Upper lobe of right lung (tissue), 1 donor: ENCODE measurements around the gene HPGDS. TPM values are rescaled to one million over a fixed set of nuclear protein-coding genes. Genes with fewer than 3 reads are reported as not detected.
"Not testable (repeated sequence)": the region's sequence is repeated elsewhere in the genome, so short reads cannot be mapped to it uniquely, and the experiment has no call there.

Experiments
- ATAC-seq: fragments of 200-7000 bp; cut with Tn5 transposase; one replicate; pipeline ENCODE4 v1.9.1; 2020; ENCODE audit warnings: mild to moderate bottlenecking, moderate library complexity
- DNase-seq: peaks from one replicate; pipeline ENCODE4 v3.0.0-alpha.2; 2020
- H3K27ac ChIP-seq: fragments of 200-600 bp; one replicate; pipeline ENCODE4 v1.8.0; 2022
- H3K27me3 ChIP-seq: fragments of 200-600 bp; one replicate; pipeline ENCODE4 v1.8.0; 2022; ENCODE audit warnings: mild to moderate bottlenecking
- H3K36me3 ChIP-seq: fragments of 200-600 bp; one replicate; pipeline ENCODE4 v1.8.0; 2022
- H3K4me1 ChIP-seq: fragments of 200-600 bp; one replicate; pipeline ENCODE4 v1.8.0; 2022
- H3K4me3 ChIP-seq: fragments of 200-600 bp; one replicate; pipeline ENCODE4 v1.8.0; 2022; ENCODE audit warnings: mild to moderate bottlenecking
- H3K9me3 ChIP-seq: fragments of 200-600 bp; one replicate; pipeline ENCODE4 v1.8.0; 2022
- CTCF ChIP-seq: fragments of 200-600 bp; IDR thresholded peaks from one replicate; pipeline ENCODE4 v1.8.0; 2022; ENCODE audit warnings: antibody characterized with exemption
- intact Hi-C: fragments of 100-400 bp; cut with DNase I; formaldehyde crosslinking; loops from one replicate; pipeline ENCODE4 v1.11.0; 2022
- total RNA-seq: library from RNA; stranded (reverse); fragmentation: NEBNext Ultra II Directional; extraction: Animal tissue kit (Norgen Biotek cat#: 25700); gene quantifications from one replicate; pipeline ENCODE4 v1.2.1, GENCODE V29; 2021
- donor health status: DM: no; HTN: yes; CAD: no; lungs with severe emphysema.

HPGDS gene
- total RNA-seq, 1 donor from 2014 or later: 15.8 TPM

GRCh38 chr4:94334476-94334875, 8.2 kb downstream of the HPGDS start:
- no peak for TF ChIP-seq CTCF
- H3K4me1 ChIP-seq: no peaks in the 10 kb centered on the region
- H3K9me3 ChIP-seq: no peaks in the 10 kb centered on the region
- H3K36me3 ChIP-seq: no peaks in the 10 kb centered on the region
- DNase-seq (no peak), ATAC-seq (no peak)
- intact Hi-C loops: no loop called here
- no peak overlapping the region for H3K27ac ChIP-seq
- H3K4me3 ChIP-seq: no peak overlapping the region
- H3K27me3 ChIP-seq: no peaks in the 10 kb centered on the region

- no peak for TF ChIP-seq CTCF
- no peaks in the 10 kb centered on the region for H3K36me3 ChIP-seq
- no peaks in the 10 kb centered on the region for H3K4me1 ChIP-seq
- ATAC-seq (no peak), DNase-seq (no peak)
- no peak overlapping the region for H3K27ac ChIP-seq
- H3K9me3 ChIP-seq: no peaks in the 10 kb centered on the region
- H3K27me3 ChIP-seq: no peaks in the 10 kb centered on the region
- intact Hi-C loops: no loop called here
- H3K4me3 ChIP-seq: no peak overlapping the region
These were observed 8.8 kb downstream of the HPGDS start for GRCh38 chr4:94333866-94334265.

DNA sequence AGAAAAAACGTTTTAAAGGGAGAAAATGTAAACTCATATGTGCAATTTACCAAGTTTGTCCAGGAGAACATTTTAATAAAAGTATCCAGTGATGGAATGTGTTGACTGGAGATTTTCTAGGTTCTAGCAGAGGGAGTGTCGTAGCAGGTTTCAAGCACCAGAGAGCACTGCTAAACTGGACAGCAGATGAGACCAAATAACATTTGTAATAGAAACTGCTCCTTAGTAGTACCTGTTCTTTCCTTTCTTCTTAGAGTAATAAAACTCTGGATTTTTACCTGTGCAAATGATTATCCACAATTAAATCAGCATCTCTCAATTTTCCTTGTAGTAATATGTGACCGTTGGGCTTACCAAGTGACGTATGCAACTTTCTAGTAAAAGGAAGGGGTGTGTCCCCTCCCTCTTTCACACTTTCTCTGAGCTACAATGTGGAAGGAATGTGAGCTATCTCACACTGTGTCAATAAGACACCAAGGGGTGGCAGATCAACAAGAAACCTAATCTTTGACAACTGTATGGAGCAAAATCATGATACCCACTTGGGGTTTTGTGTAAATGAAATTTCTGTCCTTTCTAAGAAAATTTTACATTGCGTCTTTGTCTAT, 9.5 kb downstream of the HPGDS start:
- no peaks in the 10 kb centered on the region for H3K4me1 ChIP-seq
- H3K27ac ChIP-seq: no peak overlapping the region
- no peaks in the 10 kb centered on the region for H3K27me3 ChIP-seq
- DNase-seq (no peak), ATAC-seq (no peak)
- peak; percentile 11 for TF ChIP-seq CTCF
- intact Hi-C loops: no loop called here
- H3K9me3 ChIP-seq: no peaks in the 10 kb centered on the region
- H3K4me3 ChIP-seq: no peak overlapping the region
- no peaks in the 10 kb centered on the region for H3K36me3 ChIP-seq

DNA sequence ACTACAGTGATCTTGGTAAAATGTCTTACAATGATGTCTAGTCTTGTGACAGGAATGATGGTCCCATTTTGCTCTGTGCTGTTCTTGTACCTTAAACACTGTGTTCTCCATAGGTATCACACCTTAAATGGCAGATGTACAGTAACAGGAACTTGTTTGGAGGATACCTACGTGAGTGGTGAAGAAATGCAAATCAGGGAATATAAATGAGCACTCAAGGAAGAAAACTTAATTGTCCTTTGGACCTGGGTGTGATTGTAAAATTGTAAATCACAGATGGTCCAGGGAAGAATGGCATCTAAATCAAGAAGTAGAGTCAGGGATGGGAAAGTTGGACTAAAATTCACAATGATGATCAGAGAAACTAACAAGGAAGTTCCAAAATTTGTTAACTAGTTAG, 12.7 kb downstream of the HPGDS start:
- no peaks in the 10 kb centered on the region for H3K4me1 ChIP-seq
- H3K27ac ChIP-seq: no peak overlapping the region
- H3K9me3 ChIP-seq: peaks cover 12% of the 10 kb centered on the region
- no peaks in the 10 kb centered on the region for H3K27me3 ChIP-seq
- TF ChIP-seq CTCF: no peak
- no peak for DNase-seq
- intact Hi-C loops: no loop called here
- H3K4me3 ChIP-seq: no peak overlapping the region
- no peaks in the 10 kb centered on the region for H3K36me3 ChIP-seq
- no peak for ATAC-seq

GRCh38 chr4:94325835-94326234, 16.8 kb downstream of the HPGDS start:
- H3K9me3 ChIP-seq: peaks cover 12% of the 10 kb centered on the region
- ATAC-seq: no peak
- no peaks in the 10 kb centered on the region for H3K36me3 ChIP-seq
- no peak for TF ChIP-seq CTCF
- no peaks in the 10 kb centered on the region for H3K4me1 ChIP-seq
- intact Hi-C loops: no loop called here
- H3K4me3 ChIP-seq: no peak overlapping the region
- no peaks in the 10 kb centered on the region for H3K27me3 ChIP-seq
- no peak overlapping the region for H3K27ac ChIP-seq
- no peak for DNase-seq

- H3K27ac ChIP-seq, H3K9me3 ChIP-seq, H3K4me3 ChIP-seq, ATAC-seq, H3K27me3 ChIP-seq, intact Hi-C loops, H3K36me3 ChIP-seq, H3K4me1 ChIP-seq, DNase-seq: not testable (repeated sequence)
These were observed 22.7 kb downstream of the HPGDS start for GRCh38 chr4:94319927-94320326.
